SU-DHL-6 (cell line): Measurements from ENCODE around the gene DLEU7.

Experiments used
- EZH2phosphoT487 ChIP-seq: fragments of 200-600 bp; sonication (generic), shearing (Covaris generic); conservative IDR thresholded peaks from 2 replicates; pipeline ENCODE4 v1.6.1; 2018; ENCODE audit warnings: mild to moderate bottlenecking, antibody characterized with exemption, low read length, moderate library complexity, mixed read lengths
- TF ChIP-seq, protein P1 (sequence below): fragments of 200-600 bp; sonication (generic); IDR thresholded peaks from one replicate; pipeline ENCODE4 v1.5.1; 2017; ENCODE audit warnings: antibody characterized with exemption, mild to moderate bottlenecking, low read length, moderate library complexity; ENCODE audit not compliant: insufficient read depth, poor library complexity, severe bottlenecking

DNA sequence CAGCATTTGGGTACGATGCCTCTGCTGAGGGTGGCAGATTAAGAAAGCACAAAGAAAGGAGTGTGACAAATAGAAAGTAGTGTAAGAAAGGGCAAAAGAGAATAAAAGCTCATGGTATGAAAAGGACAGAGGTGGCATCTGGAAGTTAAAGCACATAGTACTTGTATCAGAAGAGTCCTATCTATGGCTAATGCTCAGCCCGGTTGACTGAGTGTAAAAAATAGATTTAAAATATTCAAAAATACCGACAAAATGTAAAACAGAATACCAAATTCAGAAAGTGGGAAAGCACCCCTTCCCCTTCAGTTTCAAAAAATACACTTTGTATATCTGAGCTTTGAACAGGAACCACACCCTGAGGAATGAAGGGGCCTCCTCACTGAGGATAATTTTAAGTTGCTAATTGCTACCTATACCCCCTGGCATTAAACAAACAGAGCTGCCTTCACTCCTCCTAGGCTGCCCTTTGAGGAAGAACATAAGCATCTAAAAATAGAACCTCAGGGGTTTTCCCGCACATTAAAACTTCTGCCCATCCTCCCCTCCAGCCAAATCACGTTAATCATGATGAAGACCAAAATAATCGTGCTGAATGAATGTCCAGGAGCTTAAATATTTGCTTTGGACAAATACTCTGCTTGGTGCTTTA lies 43.3 kb downstream of the DLEU7 start:
- TF ChIP-seq, protein P1, sequence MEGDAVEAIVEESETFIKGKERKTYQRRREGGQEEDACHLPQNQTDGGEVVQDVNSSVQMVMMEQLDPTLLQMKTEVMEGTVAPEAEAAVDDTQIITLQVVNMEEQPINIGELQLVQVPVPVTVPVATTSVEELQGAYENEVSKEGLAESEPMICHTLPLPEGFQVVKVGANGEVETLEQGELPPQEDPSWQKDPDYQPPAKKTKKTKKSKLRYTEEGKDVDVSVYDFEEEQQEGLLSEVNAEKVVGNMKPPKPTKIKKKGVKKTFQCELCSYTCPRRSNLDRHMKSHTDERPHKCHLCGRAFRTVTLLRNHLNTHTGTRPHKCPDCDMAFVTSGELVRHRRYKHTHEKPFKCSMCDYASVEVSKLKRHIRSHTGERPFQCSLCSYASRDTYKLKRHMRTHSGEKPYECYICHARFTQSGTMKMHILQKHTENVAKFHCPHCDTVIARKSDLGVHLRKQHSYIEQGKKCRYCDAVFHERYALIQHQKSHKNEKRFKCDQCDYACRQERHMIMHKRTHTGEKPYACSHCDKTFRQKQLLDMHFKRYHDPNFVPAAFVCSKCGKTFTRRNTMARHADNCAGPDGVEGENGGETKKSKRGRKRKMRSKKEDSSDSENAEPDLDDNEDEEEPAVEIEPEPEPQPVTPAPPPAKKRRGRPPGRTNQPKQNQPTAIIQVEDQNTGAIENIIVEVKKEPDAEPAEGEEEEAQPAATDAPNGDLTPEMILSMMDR: no peak
- no peak for TF ChIP-seq EZH2phosphoT487
